HepG2 (cell line): ENCODE data around the gene LPIN3. TPM values are rescaled to one million over a fixed set of nuclear protein-coding genes. Genes with fewer than 3 reads are reported as not detected.

Experiments
- CHD4 ChIP-seq: fragments of 200-600 bp; sonication (generic); IDR thresholded peaks from 2 replicates; pipeline ENCODE4 v1.7.0; 2017; ENCODE audit warnings: mild to moderate bottlenecking, low read length, borderline replicate concordance
- JUND ChIP-seq: sonication (generic); formaldehyde crosslinking; IDR thresholded peaks from 2 replicates; pipeline ENCODE4 v1.8.0; 2022; ENCODE audit warnings: mild to moderate bottlenecking, missing genetic modification reagents
- KDM5B ChIP-seq: sonication (generic); formaldehyde crosslinking; IDR thresholded peaks from 2 replicates; pipeline ENCODE4 v1.4.0; 2020; ENCODE audit warnings: missing genetic modification reagents, mild to moderate bottlenecking, borderline replicate concordance
- SMAD1 ChIP-seq: sonication (generic); formaldehyde crosslinking; IDR thresholded peaks from 2 replicates; pipeline ENCODE4 v1.4.0; 2020; ENCODE audit warnings: missing genetic modification reagents, low read depth, mild to moderate bottlenecking, borderline replicate concordance
- SOX13 ChIP-seq, 3 experiments: fragments of 450-650 bp in 1 of 3; sonication (generic) in 1 of 3; formaldehyde crosslinking in 1 of 3; IDR thresholded peaks in 2 of 3; conservative IDR thresholded peaks in 1 of 3; 2 replicates each; pipeline versions ENCODE4 v1.5.0 to v1.6.1; 2016 to 2020; ENCODE audit warnings: antibody characterized with exemption in 1 of 3, mild to moderate bottlenecking in 1 of 3, missing compliant biosample characterization in 1 of 3, missing genetic modification reagents in 1 of 3, moderate library complexity in 1 of 3
- TEAD3 ChIP-seq: optimal IDR thresholded peaks from 2 replicates; pipeline ENCODE3; 2016; ENCODE audit warnings: borderline replicate concordance
- ZNF891 ChIP-seq: sonication (generic); formaldehyde crosslinking; IDR thresholded peaks from 2 replicates; pipeline ENCODE4 v1.5.0; 2020; ENCODE audit warnings: mild to moderate bottlenecking, missing genetic modification reagents
- ZSCAN12 ChIP-seq: sonication (generic); formaldehyde crosslinking; IDR thresholded peaks from 2 replicates; pipeline ENCODE4 v1.9.0; 2021; ENCODE audit warnings: mild to moderate bottlenecking, missing genetic modification reagents
- polyA plus RNA-seq, 8 experiments: library from polyadenylated mRNA; depleted of rRNA in 3 of 8; stranded (reverse) in 7 of 8; unstranded in 1 of 8; fragments of >200 nt; fragmentation: Illumina TruSeq in 4 of 8; extraction: Trizol in 4 of 8; gene quantifications; 2 replicates each; pipeline versions ENCODE4 v1.2.1 to v1.2.3, GENCODE V29; 2011 to 2016; ENCODE audit warnings: low read depth in 4 of 8, missing spikeins in 1 of 8, mixed read lengths in 1 of 8; ENCODE audit not compliant: insufficient read depth in 1 of 8
- total RNA-seq, 5 experiments: library from RNA; depleted of rRNA; stranded (reverse); fragments of >200 nt; fragmentation: Illumina TruSeq; extraction: Trizol; gene quantifications; 2 replicates each; pipeline ENCODE4 v1.2.3, GENCODE V29; 2016; ENCODE audit warnings: low read depth in 1 of 5
- TF ChIP-seq, protein P1 (sequence below): sonication (generic); formaldehyde crosslinking; IDR thresholded peaks from 2 replicates; pipeline ENCODE4 v1.8.1; 2023; ENCODE audit warnings: mild to moderate bottlenecking, inconsistent platforms, moderate library complexity, missing genetic modification reagents, borderline replicate concordance
- TF ChIP-seq, protein P2 (sequence below): sonication (generic); formaldehyde crosslinking; IDR thresholded peaks from 2 replicates; pipeline ENCODE4 v1.5.0; 2020; ENCODE audit warnings: missing genetic modification reagents, mild to moderate bottlenecking, borderline replicate concordance
- TF ChIP-seq, protein P3 (sequence below): sonication (generic); formaldehyde crosslinking; IDR thresholded peaks from 2 replicates; pipeline ENCODE4 v1.4.0; 2020; ENCODE audit warnings: mild to moderate bottlenecking, missing genetic modification reagents
- TF ChIP-seq, protein P4 (sequence below): IDR thresholded peaks from 2 replicates; pipeline ENCODE4 v1.6.1; 2016; ENCODE audit warnings: low read depth, control low read depth
- TF ChIP-seq, protein P5 (sequence below): sonication (generic); formaldehyde crosslinking; IDR thresholded peaks from 2 replicates; pipeline ENCODE4 v1.4.0; 2020; ENCODE audit warnings: missing genetic modification reagents
- TF ChIP-seq, protein P6 (sequence below): sonication (generic); formaldehyde crosslinking; IDR thresholded peaks from 2 replicates; pipeline ENCODE4 v1.5.0; 2020; ENCODE audit warnings: mild to moderate bottlenecking, missing genetic modification reagents
- TF ChIP-seq, protein P7 (sequence below): sonication (generic); formaldehyde crosslinking; IDR thresholded peaks from 2 replicates; pipeline ENCODE4 v1.4.0; 2020; ENCODE audit warnings: low read depth, missing genetic modification reagents

The LPIN3 gene
- total and polyA plus RNA-seq, 2 of the 13 experiments (the other 11 are each of a cell fraction or from before 2014, with no cell fraction given): 14.2 to 28.6 TPM

DNA sequence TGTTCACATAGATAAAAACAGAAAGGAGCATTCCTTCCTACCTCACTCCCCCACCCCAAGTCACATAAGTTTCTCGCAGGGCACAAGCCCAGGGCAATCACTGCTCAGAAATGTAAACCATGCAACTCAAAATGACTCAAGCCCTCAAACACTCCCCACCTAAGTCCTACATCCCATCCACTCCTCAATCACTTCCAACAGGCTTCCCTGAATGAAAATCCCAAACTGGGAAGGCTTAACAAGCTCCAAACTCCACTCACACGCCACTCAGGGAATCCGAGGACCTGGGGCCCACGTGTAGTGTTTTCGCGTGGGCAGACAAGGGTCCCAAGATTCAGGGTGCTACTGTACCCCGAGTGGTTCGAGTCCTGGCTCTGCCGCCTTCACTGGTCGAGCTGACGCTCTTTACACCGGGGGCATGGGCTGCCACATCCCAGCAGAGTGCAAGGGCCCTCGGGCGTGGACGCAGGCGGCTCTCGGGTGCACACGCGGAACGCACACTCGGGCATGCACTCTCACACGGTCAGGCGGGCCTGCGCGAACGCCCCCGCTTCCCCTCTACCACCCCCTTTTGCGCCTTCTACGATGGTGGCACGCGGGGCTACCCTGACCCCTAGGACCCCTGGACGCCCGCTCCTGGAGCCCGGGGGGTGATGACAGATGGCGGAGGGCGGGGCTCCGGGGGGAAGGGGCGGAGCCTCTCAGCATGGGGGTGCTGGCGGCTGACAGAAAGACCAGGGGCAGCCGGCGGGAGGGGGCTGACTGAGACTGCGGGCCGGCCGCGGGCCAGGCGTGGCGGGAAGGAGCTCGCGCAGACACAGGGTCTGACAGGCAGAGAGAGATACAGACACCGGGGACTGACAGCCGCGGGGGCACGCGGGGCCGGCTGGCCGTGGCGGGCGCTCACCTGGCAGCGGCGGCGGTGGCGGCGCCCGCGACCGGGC lies 23.7 kb upstream of the LPIN3 start (continued):
- TF ChIP-seq, protein P1, sequence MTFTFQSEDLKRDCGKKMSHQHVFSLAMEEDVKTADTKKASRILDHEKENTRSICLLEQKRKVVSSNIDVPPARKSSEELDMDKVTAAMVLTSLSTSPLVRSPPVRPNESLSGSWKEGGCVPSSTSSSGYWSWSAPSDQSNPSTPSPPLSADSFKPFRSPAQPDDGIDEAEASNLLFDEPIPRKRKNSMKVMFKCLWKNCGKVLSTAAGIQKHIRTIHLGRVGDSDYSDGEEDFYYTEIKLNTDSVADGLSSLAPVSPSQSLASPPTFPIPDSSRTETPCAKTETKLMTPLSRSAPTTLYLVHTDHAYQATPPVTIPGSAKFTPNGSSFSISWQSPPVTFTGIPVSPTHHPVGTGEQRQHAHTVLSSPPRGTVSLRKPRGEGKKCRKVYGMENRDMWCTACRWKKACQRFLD (CRISPR knock-in tag): peak; percentile 90
- TF ChIP-seq ZNF891 (CRISPR knock-in tag) (peak; percentile 95), TEAD3 (CRISPR knock-in tag) (peak; percentile 31), SMAD1 (CRISPR knock-in tag) (peak; percentile 47; the same call in 1 of the 2 replicates), CHD4 (0 out of 2 replicates have a peak, but pooled peaks have one; percentile 20), KDM5B (peak; percentile 77; the same call in 1 of the 2 replicates), ZSCAN12 (CRISPR knock-in tag) (no peak), SOX13 (IDR thresholded peaks at IDR 0.05) (no peak), SOX13 (CRISPR knock-in tag; conservative IDR thresholded peaks at IDR 0.05 in 1 of 2, IDR thresholded peaks at IDR 0.05 in 1 of 2) (no peak; a peak in 1 of 4 replicates), JUND (CRISPR knock-in tag) (no peak)
- TF ChIP-seq, protein P2, sequence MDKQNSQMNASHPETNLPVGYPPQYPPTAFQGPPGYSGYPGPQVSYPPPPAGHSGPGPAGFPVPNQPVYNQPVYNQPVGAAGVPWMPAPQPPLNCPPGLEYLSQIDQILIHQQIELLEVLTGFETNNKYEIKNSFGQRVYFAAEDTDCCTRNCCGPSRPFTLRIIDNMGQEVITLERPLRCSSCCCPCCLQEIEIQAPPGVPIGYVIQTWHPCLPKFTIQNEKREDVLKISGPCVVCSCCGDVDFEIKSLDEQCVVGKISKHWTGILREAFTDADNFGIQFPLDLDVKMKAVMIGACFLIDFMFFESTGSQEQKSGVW (CRISPR knock-in tag): no peak
- TF ChIP-seq, protein P3, sequence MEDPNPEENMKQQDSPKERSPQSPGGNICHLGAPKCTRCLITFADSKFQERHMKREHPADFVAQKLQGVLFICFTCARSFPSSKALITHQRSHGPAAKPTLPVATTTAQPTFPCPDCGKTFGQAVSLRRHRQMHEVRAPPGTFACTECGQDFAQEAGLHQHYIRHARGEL: no peak
- TF ChIP-seq, protein P4, sequence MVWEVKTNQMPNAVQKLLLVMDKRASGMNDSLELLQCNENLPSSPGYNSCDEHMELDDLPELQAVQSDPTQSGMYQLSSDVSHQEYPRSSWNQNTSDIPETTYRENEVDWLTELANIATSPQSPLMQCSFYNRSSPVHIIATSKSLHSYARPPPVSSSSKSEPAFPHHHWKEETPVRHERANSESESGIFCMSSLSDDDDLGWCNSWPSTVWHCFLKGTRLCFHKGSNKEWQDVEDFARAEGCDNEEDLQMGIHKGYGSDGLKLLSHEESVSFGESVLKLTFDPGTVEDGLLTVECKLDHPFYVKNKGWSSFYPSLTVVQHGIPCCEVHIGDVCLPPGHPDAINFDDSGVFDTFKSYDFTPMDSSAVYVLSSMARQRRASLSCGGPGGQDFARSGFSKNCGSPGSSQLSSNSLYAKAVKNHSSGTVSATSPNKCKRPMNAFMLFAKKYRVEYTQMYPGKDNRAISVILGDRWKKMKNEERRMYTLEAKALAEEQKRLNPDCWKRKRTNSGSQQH (CRISPR knock-in tag): peak; percentile 89
- TF ChIP-seq, protein P5, sequence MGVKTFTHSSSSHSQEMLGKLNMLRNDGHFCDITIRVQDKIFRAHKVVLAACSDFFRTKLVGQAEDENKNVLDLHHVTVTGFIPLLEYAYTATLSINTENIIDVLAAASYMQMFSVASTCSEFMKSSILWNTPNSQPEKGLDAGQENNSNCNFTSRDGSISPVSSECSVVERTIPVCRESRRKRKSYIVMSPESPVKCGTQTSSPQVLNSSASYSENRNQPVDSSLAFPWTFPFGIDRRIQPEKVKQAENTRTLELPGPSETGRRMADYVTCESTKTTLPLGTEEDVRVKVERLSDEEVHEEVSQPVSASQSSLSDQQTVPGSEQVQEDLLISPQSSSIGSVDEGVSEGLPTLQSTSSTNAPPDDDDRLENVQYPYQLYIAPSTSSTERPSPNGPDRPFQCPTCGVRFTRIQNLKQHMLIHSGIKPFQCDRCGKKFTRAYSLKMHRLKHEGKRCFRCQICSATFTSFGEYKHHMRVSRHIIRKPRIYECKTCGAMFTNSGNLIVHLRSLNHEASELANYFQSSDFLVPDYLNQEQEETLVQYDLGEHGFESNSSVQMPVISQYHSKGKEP: no peak
- TF ChIP-seq, protein P6, sequence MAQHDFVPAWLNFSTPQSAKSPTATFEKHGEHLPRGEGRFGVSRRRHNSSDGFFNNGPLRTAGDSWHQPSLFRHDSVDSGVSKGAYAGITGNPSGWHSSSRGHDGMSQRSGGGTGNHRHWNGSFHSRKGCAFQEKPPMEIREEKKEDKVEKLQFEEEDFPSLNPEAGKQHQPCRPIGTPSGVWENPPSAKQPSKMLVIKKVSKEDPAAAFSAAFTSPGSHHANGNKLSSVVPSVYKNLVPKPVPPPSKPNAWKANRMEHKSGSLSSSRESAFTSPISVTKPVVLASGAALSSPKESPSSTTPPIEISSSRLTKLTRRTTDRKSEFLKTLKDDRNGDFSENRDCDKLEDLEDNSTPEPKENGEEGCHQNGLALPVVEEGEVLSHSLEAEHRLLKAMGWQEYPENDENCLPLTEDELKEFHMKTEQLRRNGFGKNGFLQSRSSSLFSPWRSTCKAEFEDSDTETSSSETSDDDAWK: no peak
- TF ChIP-seq, protein P7, sequence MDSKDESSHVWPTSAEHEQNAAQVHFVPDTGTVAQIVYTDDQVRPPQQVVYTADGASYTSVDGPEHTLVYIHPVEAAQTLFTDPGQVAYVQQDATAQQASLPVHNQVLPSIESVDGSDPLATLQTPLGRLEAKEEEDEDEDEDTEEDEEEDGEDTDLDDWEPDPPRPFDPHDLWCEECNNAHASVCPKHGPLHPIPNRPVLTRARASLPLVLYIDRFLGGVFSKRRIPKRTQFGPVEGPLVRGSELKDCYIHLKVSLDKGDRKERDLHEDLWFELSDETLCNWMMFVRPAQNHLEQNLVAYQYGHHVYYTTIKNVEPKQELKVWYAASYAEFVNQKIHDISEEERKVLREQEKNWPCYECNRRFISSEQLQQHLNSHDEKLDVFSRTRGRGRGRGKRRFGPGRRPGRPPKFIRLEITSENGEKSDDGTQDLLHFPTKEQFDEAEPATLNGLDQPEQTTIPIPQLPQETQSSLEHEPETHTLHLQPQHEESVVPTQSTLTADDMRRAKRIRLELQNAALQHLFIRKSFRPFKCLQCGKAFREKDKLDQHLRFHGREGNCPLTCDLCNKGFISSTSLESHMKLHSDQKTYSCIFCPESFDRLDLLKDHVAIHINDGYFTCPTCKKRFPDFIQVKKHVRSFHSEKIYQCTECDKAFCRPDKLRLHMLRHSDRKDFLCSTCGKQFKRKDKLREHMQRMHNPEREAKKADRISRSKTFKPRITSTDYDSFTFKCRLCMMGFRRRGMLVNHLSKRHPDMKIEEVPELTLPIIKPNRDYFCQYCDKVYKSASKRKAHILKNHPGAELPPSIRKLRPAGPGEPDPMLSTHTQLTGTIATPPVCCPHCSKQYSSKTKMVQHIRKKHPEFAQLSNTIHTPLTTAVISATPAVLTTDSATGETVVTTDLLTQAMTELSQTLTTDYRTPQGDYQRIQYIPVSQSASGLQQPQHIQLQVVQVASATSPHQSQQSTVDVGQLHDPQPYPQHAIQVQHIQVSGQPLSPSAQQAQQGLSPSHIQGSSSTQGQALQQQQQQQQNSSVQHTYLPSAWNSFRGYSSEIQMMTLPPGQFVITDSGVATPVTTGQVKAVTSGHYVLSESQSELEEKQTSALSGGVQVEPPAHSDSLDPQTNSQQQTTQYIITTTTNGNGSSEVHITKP (CRISPR knock-in tag): no peak
